Epithelial cell of esophagus (primary cell): Measurements from ENCODE around the gene CDH2.

ENCODE experiments used
- DNase-seq: peaks from one replicate; pipeline ENCODE4 v3.0.0; 2010; ENCODE audit warnings: low read depth
- H3K4me3 ChIP-seq: 2 replicates; pipeline ENCODE4 v1.5.1; 2011; ENCODE audit warnings: mild to moderate bottlenecking, low read length, control low read depth
- TF ChIP-seq, protein P1 (sequence below): IDR thresholded peaks from 2 replicates; pipeline ENCODE4 v1.5.1; 2011; ENCODE audit warnings: low read depth, mild to moderate bottlenecking, low read length, control low read depth, inconsistent platforms; ENCODE audit not compliant: insufficient read depth; ENCODE audit errors: missing control alignments

CDH2 gene

DNA sequence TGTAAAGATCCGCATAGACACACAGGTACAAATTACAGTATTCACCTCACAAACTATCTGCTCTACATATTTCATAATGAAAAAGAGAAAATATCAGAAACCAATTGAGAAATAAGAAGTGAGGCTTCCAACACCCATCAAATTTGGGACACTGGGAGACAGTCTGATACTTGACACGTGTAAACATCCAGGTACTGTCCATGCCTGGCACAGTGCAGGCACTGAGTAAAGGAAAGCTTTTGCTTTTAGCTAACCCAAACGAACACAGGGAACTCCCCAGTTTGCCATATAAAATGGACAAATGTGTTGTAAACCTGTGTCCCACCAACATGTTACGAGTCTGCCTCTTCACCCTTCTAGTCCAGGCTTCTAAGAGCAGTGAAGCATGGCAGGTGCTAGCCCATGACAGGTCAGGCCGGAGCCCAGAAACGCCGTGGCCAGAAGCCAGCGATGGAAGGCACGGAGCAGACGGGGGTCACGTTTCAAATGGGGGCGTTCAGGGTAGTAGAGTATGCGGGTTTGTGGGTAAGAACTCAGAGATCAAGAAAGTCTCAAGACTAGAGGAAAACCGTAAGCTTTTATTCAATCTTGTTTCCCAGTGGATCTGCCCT is 27.0 kb downstream of the CDH2 start:
- TF ChIP-seq, protein P1, sequence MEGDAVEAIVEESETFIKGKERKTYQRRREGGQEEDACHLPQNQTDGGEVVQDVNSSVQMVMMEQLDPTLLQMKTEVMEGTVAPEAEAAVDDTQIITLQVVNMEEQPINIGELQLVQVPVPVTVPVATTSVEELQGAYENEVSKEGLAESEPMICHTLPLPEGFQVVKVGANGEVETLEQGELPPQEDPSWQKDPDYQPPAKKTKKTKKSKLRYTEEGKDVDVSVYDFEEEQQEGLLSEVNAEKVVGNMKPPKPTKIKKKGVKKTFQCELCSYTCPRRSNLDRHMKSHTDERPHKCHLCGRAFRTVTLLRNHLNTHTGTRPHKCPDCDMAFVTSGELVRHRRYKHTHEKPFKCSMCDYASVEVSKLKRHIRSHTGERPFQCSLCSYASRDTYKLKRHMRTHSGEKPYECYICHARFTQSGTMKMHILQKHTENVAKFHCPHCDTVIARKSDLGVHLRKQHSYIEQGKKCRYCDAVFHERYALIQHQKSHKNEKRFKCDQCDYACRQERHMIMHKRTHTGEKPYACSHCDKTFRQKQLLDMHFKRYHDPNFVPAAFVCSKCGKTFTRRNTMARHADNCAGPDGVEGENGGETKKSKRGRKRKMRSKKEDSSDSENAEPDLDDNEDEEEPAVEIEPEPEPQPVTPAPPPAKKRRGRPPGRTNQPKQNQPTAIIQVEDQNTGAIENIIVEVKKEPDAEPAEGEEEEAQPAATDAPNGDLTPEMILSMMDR: no peak
- H3K4me3 ChIP-seq: no peak overlapping the region
- no peak for DNase-seq

DNA sequence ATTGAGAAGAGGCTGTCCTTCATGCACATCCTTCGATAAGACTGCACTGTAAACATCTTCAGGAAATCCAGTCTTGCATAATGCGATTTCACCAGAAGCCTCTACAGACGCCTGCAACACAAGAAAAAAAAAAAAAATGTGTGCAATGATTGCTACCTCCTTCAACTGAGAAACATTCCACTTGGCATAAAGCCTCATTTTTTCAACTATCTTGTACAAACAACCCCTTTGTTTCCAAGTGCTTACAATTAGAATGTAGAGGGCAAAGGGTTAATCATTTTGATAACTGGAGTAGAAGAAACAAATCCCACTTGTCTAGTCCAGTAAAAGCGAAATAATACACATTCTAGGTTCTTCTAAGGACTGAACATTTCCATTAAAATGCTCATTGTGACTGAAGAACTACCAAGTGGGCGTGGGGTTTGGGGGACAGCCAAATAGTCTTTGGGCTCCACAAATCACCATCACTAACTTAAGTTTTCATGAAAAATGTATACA is 29.2 kb downstream of the CDH2 start:
- no peak overlapping the region for H3K4me3 ChIP-seq
- peak; percentile 43 for DNase-seq
- TF ChIP-seq, protein P1: no peak

DNA sequence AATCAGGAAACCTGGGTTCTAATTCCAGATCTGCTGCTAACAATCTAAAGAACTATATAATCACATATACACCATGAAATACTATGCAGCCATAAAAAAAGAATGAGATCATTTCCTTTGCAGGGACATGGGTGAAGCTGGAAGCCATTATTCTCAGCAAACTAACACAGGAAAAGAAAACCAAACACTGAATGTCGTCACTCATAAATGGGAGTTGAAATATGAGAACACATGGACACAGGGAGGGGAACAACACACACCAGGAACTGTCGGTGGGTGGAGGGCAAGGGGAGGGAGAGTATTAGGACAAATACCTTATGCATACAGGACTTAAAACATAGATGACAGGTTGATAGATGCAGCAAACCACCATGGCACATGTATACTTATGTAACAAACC is 33.2 kb downstream of the CDH2 start:
- DNase-seq: no peak
- no peak overlapping the region for H3K4me3 ChIP-seq
- TF ChIP-seq, protein P1: no peak

DNA sequence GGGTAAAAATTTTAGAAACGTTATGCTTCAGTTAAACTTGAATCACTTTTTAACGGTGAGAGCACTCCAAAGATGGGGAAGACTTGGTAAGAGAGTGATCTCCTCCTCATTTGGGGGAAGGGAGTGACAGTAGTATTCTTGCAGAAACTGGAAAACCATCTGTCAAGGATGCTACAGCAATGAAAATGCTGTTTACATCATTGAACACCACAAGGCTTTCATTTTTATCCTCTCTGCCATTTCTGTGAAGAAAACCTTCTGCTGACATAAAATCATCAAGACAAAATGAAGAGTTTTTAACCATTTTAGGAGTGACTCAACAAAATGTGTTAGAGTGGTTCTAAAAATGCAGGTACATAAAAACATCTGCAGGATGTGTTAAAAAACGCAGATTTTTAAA is 38.1 kb downstream of the CDH2 start:
- TF ChIP-seq, protein P1: no peak
- no peak overlapping the region for H3K4me3 ChIP-seq
- no peak for DNase-seq

DNA sequence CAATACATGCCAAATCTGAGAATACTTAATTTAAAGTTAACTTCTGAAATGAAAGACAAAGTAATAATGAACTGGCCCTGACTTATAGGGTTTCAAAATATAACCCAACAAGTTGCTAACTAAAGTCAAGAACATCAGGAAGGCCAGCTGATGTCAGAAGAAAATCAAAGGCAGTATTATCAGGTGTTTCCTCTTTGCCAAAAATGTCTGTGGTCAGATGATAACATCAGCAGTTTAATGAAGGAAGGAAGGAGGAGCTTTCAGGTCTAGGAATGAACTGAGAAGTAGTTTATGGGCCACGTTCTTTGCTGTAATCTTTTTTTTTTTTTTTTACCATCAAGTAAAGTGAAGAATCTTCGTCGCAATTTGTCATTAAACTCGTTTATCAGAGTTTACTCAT is 40.9 kb downstream of the CDH2 start:
- TF ChIP-seq, protein P1: no peak
- DNase-seq: no peak
- no peak overlapping the region for H3K4me3 ChIP-seq

DNA sequence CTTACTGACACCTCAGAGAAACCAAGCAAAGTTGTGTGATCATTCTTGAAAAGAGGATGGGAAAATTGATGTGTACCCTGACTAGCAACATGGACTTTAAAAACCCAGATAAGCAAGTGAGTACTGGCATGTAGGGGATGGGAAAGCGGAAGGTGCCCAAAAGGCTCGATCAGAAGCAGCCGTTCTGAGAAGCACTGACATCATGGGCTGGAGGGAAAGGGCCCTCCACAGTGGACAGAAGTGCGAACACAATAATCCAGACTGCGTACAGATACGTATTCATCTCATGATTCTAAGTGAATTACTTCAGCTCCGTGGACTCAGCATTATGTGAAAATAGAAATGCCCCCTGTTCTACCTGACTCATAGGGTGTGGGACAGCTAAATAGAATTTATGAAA is 42.2 kb downstream of the CDH2 start:
- TF ChIP-seq, protein P1: no peak
- no peak for DNase-seq
- H3K4me3 ChIP-seq: no peak overlapping the region

DNA sequence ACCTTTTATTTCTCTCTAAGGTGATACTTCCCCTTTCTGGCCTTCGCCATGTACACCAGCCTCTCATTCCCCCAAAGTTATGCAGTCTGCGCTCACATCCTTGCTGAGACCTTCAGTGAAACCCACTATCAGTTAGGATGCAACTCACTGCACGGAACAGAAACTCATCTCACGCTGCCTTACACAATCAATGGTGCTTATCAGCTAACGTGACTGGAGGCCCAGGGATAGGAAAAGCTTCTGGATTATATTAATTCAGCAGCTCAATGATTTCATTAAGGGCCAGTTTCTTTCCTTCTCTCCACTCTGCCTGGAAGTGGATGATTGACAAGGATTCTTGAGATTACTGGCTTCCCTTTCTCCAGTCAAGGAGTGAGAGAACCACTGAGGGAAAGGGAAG is 44.8 kb downstream of the CDH2 start:
- TF ChIP-seq, protein P1: no peak
- DNase-seq: no peak
- H3K4me3 ChIP-seq: no peak overlapping the region
